Panc1 (cell line): Measurements from ENCODE around the gene UFSP1. TPM values are rescaled to one million over a fixed set of nuclear protein-coding genes. Genes with fewer than 3 reads are reported as not detected.

Experiments
- ATAC-seq: fragments of 200-7000 bp; cut with Tn5 transposase; 2 replicates; pipeline ENCODE4 v1.9.1; 2020; ENCODE audit warnings: mild to moderate bottlenecking, moderate library complexity
- BruUV-seq: library from RNA; stranded (reverse); fragments of 400-500 nt; replicated peaks from 2 replicates; lab custom pipeline; 2021; lab: Mats Ljungman, UMichigan
- CTCF ChIA-PET: fragments of 300-600 bp; sonication (Branson Sonifier 250); formaldehyde crosslinking; loops from one replicate; lab custom pipeline; 2022; ENCODE audit warnings: antibody characterized with exemption; lab: Charles Lee
- POLR2A ChIA-PET: fragments of 300-600 bp; sonication (Branson Sonifier 250); formaldehyde crosslinking; loops from one replicate; lab custom pipeline; 2022; ENCODE audit warnings: antibody characterized with exemption; lab: Charles Lee
- DNase-seq: peaks from one replicate; pipeline ENCODE4 v3.0.0-alpha.2; 2010; ENCODE audit warnings: low read depth, low spot score
- H3K27ac ChIP-seq: 2 replicates; pipeline ENCODE4 v1.5.1; 2011; ENCODE audit warnings: mild to moderate bottlenecking, low read length, inconsistent platforms
- H3K27me3 ChIP-seq: fragments of 200-500 bp; sonication (Bioruptor generic); 2 replicates; pipeline ENCODE4 v1.6.0; 2014; ENCODE audit warnings: low read length, inconsistent platforms; ENCODE audit not compliant: control insufficient read depth, insufficient read depth
- H3K36me3 ChIP-seq: fragments of 200-500 bp; sonication (Bioruptor generic); 2 replicates; pipeline ENCODE4 v1.5.1; 2014; ENCODE audit warnings: inconsistent platforms, mild to moderate bottlenecking, low read length, moderate library complexity; ENCODE audit not compliant: control insufficient read depth, insufficient read depth
- H3K4me1 ChIP-seq: 2 replicates; pipeline ENCODE4 v1.5.1; 2011; ENCODE audit warnings: inconsistent platforms, mild to moderate bottlenecking, low read length, moderate library complexity; ENCODE audit not compliant: control insufficient read depth, insufficient read depth
- H3K4me3 ChIP-seq, 2 experiments: 2 replicates each; pipeline ENCODE4 v1.5.1; 2011 to 2012; ENCODE audit warnings: low read depth in 2 of 2, low read length in 2 of 2, mild to moderate bottlenecking in 2 of 2, inconsistent platforms in 1 of 2, moderate library complexity in 1 of 2
- H3K9me3 ChIP-seq: fragments of 200-500 bp; sonication (Bioruptor generic); 2 replicates; pipeline ENCODE4 v1.5.1; 2014; ENCODE audit warnings: low read depth, mild to moderate bottlenecking, inconsistent platforms, low read length, moderate library complexity; ENCODE audit not compliant: control insufficient read depth, insufficient read depth
- CTCF ChIP-seq: fragments of 450-650 bp; IDR thresholded peaks from 2 replicates; pipeline ENCODE4 v1.5.1; 2017; ENCODE audit warnings: mild to moderate bottlenecking
- POLR2AphosphoS5 ChIP-seq: IDR thresholded peaks from 2 replicates; pipeline ENCODE4 v1.6.1; 2012; ENCODE audit warnings: mild to moderate bottlenecking, low read depth, low read length, moderate library complexity
- REST ChIP-seq, 2 experiments: IDR thresholded peaks; 2 replicates each; pipeline ENCODE4 v1.6.1; 2011 to 2012; ENCODE audit warnings: low read depth in 2 of 2, control low read depth in 1 of 2, low read length in 1 of 2, mild to moderate bottlenecking in 1 of 2, moderate library complexity in 1 of 2; ENCODE audit not compliant: insufficient read depth in 1 of 2
- SIN3A ChIP-seq: IDR thresholded peaks from 2 replicates; pipeline ENCODE4 v1.6.1; 2012; ENCODE audit warnings: low read depth, mild to moderate bottlenecking, low read length, moderate library complexity, borderline replicate concordance; ENCODE audit not compliant: insufficient read depth
- TCF7L2 ChIP-seq: IDR thresholded peaks from 2 replicates; pipeline ENCODE4 v1.6.1; 2011; ENCODE audit warnings: mild to moderate bottlenecking, low read depth, low read length, inconsistent platforms
- in situ Hi-C: cut with HindIII; loops from 2 replicates; pipeline ENCODE4 v1.10.0; 2016; ENCODE audit warnings: low sequenced_read_pairs, low pct_unique_long_range_greater_than_20kb
- intact Hi-C: fragments of 100-400 bp; cut with micrococcal nuclease; formaldehyde crosslinking; loops from one replicate; pipeline ENCODE4 v1.10.0; 2022; ENCODE audit not compliant: unreplicated experiment
- microRNA-seq: library from miRNA; unstranded; fragments of <30 nt; microRNA quantifications from one replicate; pipeline ENCODE4 v1.1.0, GENCODE V29; 2020; ENCODE audit not compliant: unreplicated experiment
- total RNA-seq: library from RNA; stranded (reverse); gene quantifications from one replicate; pipeline ENCODE4 v1.2.1, GENCODE V29; 2021; ENCODE audit not compliant: unreplicated experiment

The UFSP1 gene
- total RNA-seq, 1 experiment from 2014 or later = 3.3 TPM

GRCh38 chr7:100839361-100839760, 50.2 kb downstream of the UFSP1 start:
- Histone ChIP-seq H3K9me3 (no peaks in the 10 kb centered on the region), H3K4me1 (peaks cover 10% of the 10 kb centered on the region), H3K27ac (no peak overlapping the region), H3K27me3 (no peaks in the 10 kb centered on the region), H3K36me3 (no peaks in the 10 kb centered on the region), H3K4me3 (no peak overlapping the region)
- no peak for TF ChIP-seq POLR2AphosphoS5
- no peak for TF ChIP-seq TCF7L2
- no peak for TF ChIP-seq REST (IDR thresholded peaks at IDR 0.05; ENCODE audit: insufficient read depth in 1 of 2, low read depth in 2 of 2, low read length in 1 of 2)
- TF ChIP-seq SIN3A = no peak
- no peak for TF ChIP-seq CTCF
- POLR2A ChIA-PET = no interaction called here
- BruUV-seq = no TSS peak
- intact Hi-C loops (no loop called here), in situ Hi-C loops (loop anchor here (25.0 kb wide), 1 partner anchor 127 kb away; the partner anchor contains the start of genes EPO and POP7)
- ATAC-seq (no peak), DNase-seq (no peak)
- CTCF ChIA-PET = interaction anchor here (0.6 kb wide), 1 partner anchor 55 kb away, joined by 4 read pairs; no protein-coding TSS in a partner anchor

Small RNA genes within 50 kb of the gene (microRNA-seq; reads per million reads assigned to microRNA genes)
- gene MIR6875 = not detected

Other genes starting within 250 kb of the UFSP1 start
- gene TFR2, start 248.2 kb downstream of the UFSP1 start, total RNA-seq = 9.1 TPM
- gene ACTL6B, start 233.3 kb downstream of the UFSP1 start, total RNA-seq = not detected
- gene GNB2, start 216.0 kb downstream of the UFSP1 start, total RNA-seq = 289 TPM
- 52.6 TPM for gene GIGYF1, start 195.5 kb downstream of the UFSP1 start, total RNA-seq
- 52.3 TPM for gene POP7, start 183.6 kb downstream of the UFSP1 start, total RNA-seq
- not detected for gene EPO, start 169.2 kb downstream of the UFSP1 start, total RNA-seq
- not detected for gene ZAN, start 156.1 kb downstream of the UFSP1 start, total RNA-seq
- 192 TPM for gene EPHB4, start 62.2 kb downstream of the UFSP1 start, total RNA-seq
- gene SLC12A9, start 37.0 kb downstream of the UFSP1 start, total RNA-seq = 31.1 TPM
- gene TRIP6, start 22.3 kb downstream of the UFSP1 start, total RNA-seq = 3.2 TPM
- 248 TPM for gene SRRT, start 14.6 kb downstream of the UFSP1 start, total RNA-seq
- gene ACHE, start 6.2 kb upstream of the UFSP1 start, total RNA-seq = 10.4 TPM
- gene MUC3A, start 59.8 kb upstream of the UFSP1 start, total RNA-seq = 24.7 TPM
- 6.8 TPM for gene MUC12, start 79.8 kb upstream of the UFSP1 start, total RNA-seq
- not detected for gene MUC17, start 130.4 kb upstream of the UFSP1 start, total RNA-seq
- 37.4 TPM for gene TRIM56, start 195.8 kb upstream of the UFSP1 start, total RNA-seq
- gene SERPINE1, start 237.4 kb upstream of the UFSP1 start, total RNA-seq = 370 TPM